ENCODE data around the gene KIAA0319L.

- TF ChIP-seq CTCF (conservative IDR thresholded peaks at IDR 0.05; ENCODE audit: low read length) (no peak), EZH2phosphoT487 (IDR thresholded peaks at IDR 0.05; ENCODE audit: borderline replicate concordance, low read depth, low read length) (no peak)
Observed at GRCh38 chr1:35532497-35533223, 24.5 kb downstream of the KIAA0319L start.

Measured in OCI-LY7 (cell line).